ENCODE results near the gene ATP6V1C2.

Gene ATP6V1C2

GRCh38 chr2:10709290-10709939 is 12.0 kb upstream of the ATP6V1C2 start:
- peak; percentile 71 for TF ChIP-seq CTCF (conservative IDR thresholded peaks at IDR 0.05)
- TF ChIP-seq ZFX (IDR thresholded peaks at IDR 0.05), result no peak
- H3K27ac ChIP-seq, result no peak overlapping the region

- no peak overlapping the region for H3K27ac ChIP-seq
- no peak for TF ChIP-seq CTCF (conservative IDR thresholded peaks at IDR 0.05)
- TF ChIP-seq ZFX (IDR thresholded peaks at IDR 0.05), result no peak
Observed at GRCh38 chr2:10712185-10712809, 9.1 kb upstream of the ATP6V1C2 start.

- H3K27ac ChIP-seq, result no peak overlapping the region
- TF ChIP-seq ZFX (IDR thresholded peaks at IDR 0.05), result no peak
- no peak for TF ChIP-seq CTCF (conservative IDR thresholded peaks at IDR 0.05)
Observed at GRCh38 chr2:10716581-10716980, 4.8 kb upstream of the ATP6V1C2 start.

- no peak overlapping the region for H3K27ac ChIP-seq
- TF ChIP-seq ZFX (IDR thresholded peaks at IDR 0.05), result no peak
Observed at GRCh38 chr2:10717628-10718027, 3.8 kb upstream of the ATP6V1C2 start.

- TF ChIP-seq CTCF (conservative IDR thresholded peaks at IDR 0.05) (no peak), ZFX (IDR thresholded peaks at IDR 0.05) (no peak)
- no peak overlapping the region for H3K27ac ChIP-seq
Observed at GRCh38 chr2:10720306-10720705, 1.1 kb upstream of the ATP6V1C2 start.

GRCh38 chr2:10720947-10721395 is 459 bp upstream of the ATP6V1C2 start:
- TF ChIP-seq CTCF (conservative IDR thresholded peaks at IDR 0.05) (no peak), ZFX (IDR thresholded peaks at IDR 0.05) (no peak)
- no peak overlapping the region for H3K27ac ChIP-seq

- TF ChIP-seq ZFX (IDR thresholded peaks at IDR 0.05) (no peak), CTCF (conservative IDR thresholded peaks at IDR 0.05) (no peak)
Observed at GRCh38 chr2:10722252-10722825, 909 bp downstream of the ATP6V1C2 start.

More at GRCh38 chr2:10722252-10722825, 909 bp downstream of the ATP6V1C2 start:
- H3K27ac ChIP-seq, result no peak overlapping the region
